DND-41 (cell line): Measurements from ENCODE around the gene TOMM6.

ENCODE experiments used
- ATAC-seq: fragments of 200-7000 bp; cut with Tn5 transposase; 3 replicates; pipeline ENCODE4 v1.9.1; 2021; ENCODE audit warnings: low read depth; ENCODE audit not compliant: insufficient read depth
- DNase-seq: peaks from one replicate; pipeline ENCODE4 v3.0.0-alpha.2; 2020
- H2AFZ ChIP-seq: 2 replicates; pipeline ENCODE4 v1.6.0; 2012; ENCODE audit warnings: low read depth, low read length
- H3K27ac ChIP-seq: 2 replicates; pipeline ENCODE4 v1.5.1; 2012; ENCODE audit warnings: low read length, inconsistent platforms
- H3K27me3 ChIP-seq: fragments of 200-600 bp; sonication (generic); 2 replicates; pipeline ENCODE4 v1.6.0; 2012; ENCODE audit warnings: low read length, mild to moderate bottlenecking, inconsistent platforms; ENCODE audit not compliant: insufficient read depth, poor library complexity
- H3K36me3 ChIP-seq: 2 replicates; pipeline ENCODE4 v1.5.1; 2012; ENCODE audit warnings: low read length, inconsistent platforms; ENCODE audit not compliant: insufficient read depth
- H3K4me1 ChIP-seq: 2 replicates; pipeline ENCODE4 v1.5.1; 2012; ENCODE audit warnings: mild to moderate bottlenecking, low read length; ENCODE audit not compliant: insufficient read depth
- H3K4me2 ChIP-seq: 2 replicates; pipeline ENCODE4 v1.6.0; 2012; ENCODE audit warnings: mild to moderate bottlenecking, moderate library complexity, low read length, inconsistent platforms; ENCODE audit not compliant: insufficient read depth
- H3K4me3 ChIP-seq, 2 experiments: fragments of 200-600 bp in 1 of 2; shearing (Covaris generic) in 1 of 2; 2 replicates each; pipeline ENCODE4 v1.5.1; 2012 to 2016; ENCODE audit warnings: inconsistent platforms in 2 of 2, low read length in 2 of 2, mild to moderate bottlenecking in 2 of 2, low read depth in 1 of 2, moderate library complexity in 1 of 2
- H3K79me2 ChIP-seq: 2 replicates; pipeline ENCODE4 v1.6.0; 2012; ENCODE audit warnings: low read length, inconsistent platforms; ENCODE audit not compliant: insufficient read depth
- H3K9ac ChIP-seq: 2 replicates; pipeline ENCODE4 v1.6.0; 2012; ENCODE audit warnings: low read depth, mild to moderate bottlenecking, inconsistent platforms, low read length, moderate library complexity
- H3K9me3 ChIP-seq: 2 replicates; pipeline ENCODE4 v1.5.1; 2012; ENCODE audit warnings: low read length, moderate library complexity, mild to moderate bottlenecking, inconsistent platforms; ENCODE audit not compliant: insufficient read depth, severe bottlenecking
- H4K20me1 ChIP-seq: 2 replicates; pipeline ENCODE4 v1.6.0; 2012; ENCODE audit warnings: low read length; ENCODE audit not compliant: insufficient read depth
- EZH2 ChIP-seq: IDR thresholded peaks from 3 replicates; pipeline ENCODE4 v1.6.1; 2012; ENCODE audit warnings: borderline replicate concordance, low read depth, mild to moderate bottlenecking, moderate library complexity, low read length, inconsistent platforms; ENCODE audit not compliant: severe bottlenecking
- TF ChIP-seq, protein P1 (sequence below): IDR thresholded peaks from 2 replicates; pipeline ENCODE4 v1.5.1; 2012; ENCODE audit warnings: borderline replicate concordance, low read length, moderate library complexity, mild to moderate bottlenecking; ENCODE audit not compliant: poor library complexity, severe bottlenecking; ENCODE audit errors: extremely low read depth

TOMM6 gene

DNA sequence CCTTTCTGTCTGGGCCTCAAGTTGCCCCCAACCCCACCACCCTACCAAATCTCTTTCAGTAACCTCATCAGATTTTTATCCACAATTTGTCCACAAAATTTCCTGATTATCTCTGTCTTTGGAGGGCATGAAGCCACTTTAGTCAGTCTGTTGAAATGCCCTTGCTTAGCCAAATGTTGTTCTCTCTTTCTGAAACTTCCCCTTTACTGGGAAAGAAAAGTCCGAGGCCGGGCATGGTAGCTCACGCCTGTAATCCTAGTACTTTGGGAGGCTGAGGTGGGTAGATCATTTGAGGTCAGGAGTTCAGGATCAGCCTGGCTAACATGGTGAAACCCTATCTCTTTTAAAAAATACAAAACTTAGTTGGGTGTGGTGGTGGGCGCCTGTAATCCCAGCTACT is 33.8 kb downstream of the TOMM6 start:
- Histone ChIP-seq H3K36me3 (peaks cover 6% of the 10 kb centered on the region; the same call in 1 of the 2 replicates), H4K20me1 (no peaks in the 10 kb centered on the region; the same call in none of the 2 replicates), H3K4me2 (no peak overlapping the region), H3K27me3 (no peaks in the 10 kb centered on the region), H3K9me3 (no peaks in the 10 kb centered on the region), H3K79me2 (no peaks in the 10 kb centered on the region; the same call in none of the 2 replicates), H3K4me3 (no peak overlapping the region), H3K4me1 (no peaks in the 10 kb centered on the region), H3K9ac (no peak overlapping the region), H2AFZ (no peak overlapping the region), H3K27ac (no peak overlapping the region)
- TF ChIP-seq, protein P1, sequence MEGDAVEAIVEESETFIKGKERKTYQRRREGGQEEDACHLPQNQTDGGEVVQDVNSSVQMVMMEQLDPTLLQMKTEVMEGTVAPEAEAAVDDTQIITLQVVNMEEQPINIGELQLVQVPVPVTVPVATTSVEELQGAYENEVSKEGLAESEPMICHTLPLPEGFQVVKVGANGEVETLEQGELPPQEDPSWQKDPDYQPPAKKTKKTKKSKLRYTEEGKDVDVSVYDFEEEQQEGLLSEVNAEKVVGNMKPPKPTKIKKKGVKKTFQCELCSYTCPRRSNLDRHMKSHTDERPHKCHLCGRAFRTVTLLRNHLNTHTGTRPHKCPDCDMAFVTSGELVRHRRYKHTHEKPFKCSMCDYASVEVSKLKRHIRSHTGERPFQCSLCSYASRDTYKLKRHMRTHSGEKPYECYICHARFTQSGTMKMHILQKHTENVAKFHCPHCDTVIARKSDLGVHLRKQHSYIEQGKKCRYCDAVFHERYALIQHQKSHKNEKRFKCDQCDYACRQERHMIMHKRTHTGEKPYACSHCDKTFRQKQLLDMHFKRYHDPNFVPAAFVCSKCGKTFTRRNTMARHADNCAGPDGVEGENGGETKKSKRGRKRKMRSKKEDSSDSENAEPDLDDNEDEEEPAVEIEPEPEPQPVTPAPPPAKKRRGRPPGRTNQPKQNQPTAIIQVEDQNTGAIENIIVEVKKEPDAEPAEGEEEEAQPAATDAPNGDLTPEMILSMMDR = no peak
- TF ChIP-seq EZH2 = no peak
- no peak for DNase-seq
- ATAC-seq = no peak

DNA sequence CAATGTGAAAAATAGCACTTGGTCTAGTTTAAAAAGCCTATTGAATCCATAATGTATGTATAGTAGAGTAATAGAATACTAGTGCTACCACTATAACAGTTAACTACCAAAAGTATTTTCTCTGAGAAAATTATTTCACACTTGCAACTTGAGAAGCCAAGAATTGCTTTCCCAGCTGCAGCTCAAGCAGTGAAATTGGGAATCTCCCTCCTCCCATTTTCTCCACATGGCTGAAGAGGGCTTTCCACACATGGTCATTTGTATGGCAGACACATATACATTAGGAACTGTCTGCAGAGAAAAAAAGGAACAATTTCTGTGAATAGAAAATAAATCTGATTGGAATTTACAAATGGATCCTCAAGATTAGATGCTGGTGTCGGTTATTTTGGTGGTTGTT is 34.5 kb downstream of the TOMM6 start:
- peaks cover 6% of the 10 kb centered on the region; the same call in 1 of the 2 replicates for H3K36me3 ChIP-seq
- no peaks in the 10 kb centered on the region for H3K4me1 ChIP-seq
- H2AFZ ChIP-seq = no peak overlapping the region
- ATAC-seq (no peak), DNase-seq (no peak)
- H3K27ac ChIP-seq = no peak overlapping the region
- H3K27me3 ChIP-seq = no peaks in the 10 kb centered on the region
- no peaks in the 10 kb centered on the region; the same call in none of the 2 replicates for H3K79me2 ChIP-seq
- no peak for TF ChIP-seq EZH2
- TF ChIP-seq, protein P1 = no peak
- no peaks in the 10 kb centered on the region for H3K9me3 ChIP-seq
- no peak overlapping the region for H3K9ac ChIP-seq
- H4K20me1 ChIP-seq = no peaks in the 10 kb centered on the region; the same call in none of the 2 replicates
- no peak overlapping the region for H3K4me3 ChIP-seq
- no peak overlapping the region for H3K4me2 ChIP-seq

DNA sequence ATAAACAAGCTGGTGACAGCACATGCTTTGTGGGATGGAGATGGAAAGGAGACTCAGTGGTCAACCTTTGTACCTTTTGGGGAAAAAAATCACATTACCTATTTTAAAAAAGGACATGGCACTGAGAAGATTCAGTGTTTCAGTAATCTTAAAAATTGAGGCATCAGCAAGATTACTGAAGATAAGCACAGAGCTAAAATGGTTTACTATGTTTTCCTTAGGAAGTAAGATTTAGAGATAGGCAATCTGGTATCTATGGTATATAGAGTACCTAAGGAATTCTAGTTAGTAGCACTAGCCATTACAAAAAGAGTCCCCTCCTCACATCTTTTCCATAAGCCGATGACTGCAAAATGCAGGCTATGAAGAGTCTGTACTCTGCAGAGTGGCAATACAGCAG is 35.7 kb downstream of the TOMM6 start:
- Histone ChIP-seq H2AFZ (no peak overlapping the region), H3K27ac (no peak overlapping the region), H3K27me3 (no peaks in the 10 kb centered on the region), H3K36me3 (peaks cover 6% of the 10 kb centered on the region; the same call in 1 of the 2 replicates), H3K79me2 (no peaks in the 10 kb centered on the region; the same call in none of the 2 replicates), H3K9ac (no peak overlapping the region), H3K9me3 (no peaks in the 10 kb centered on the region), H4K20me1 (no peaks in the 10 kb centered on the region; the same call in none of the 2 replicates), H3K4me2 (no peak overlapping the region), H3K4me1 (no peaks in the 10 kb centered on the region), H3K4me3 (no peak overlapping the region)
- ATAC-seq (no peak), DNase-seq (no peak)
- TF ChIP-seq, protein P1 = no peak
- no peak for TF ChIP-seq EZH2
